Upper lobe of right lung (tissue), 1 donor: ENCODE measurements around the gene CYBA. TPM values are rescaled to one million over a fixed set of nuclear protein-coding genes. Genes with fewer than 3 reads are reported as not detected.

Experiments used
- ATAC-seq: fragments of 200-7000 bp; cut with Tn5 transposase; one replicate; pipeline ENCODE4 v1.9.1; 2020; ENCODE audit warnings: mild to moderate bottlenecking, moderate library complexity
- DNase-seq: peaks from one replicate; pipeline ENCODE4 v3.0.0-alpha.2; 2020
- H3K27ac ChIP-seq: fragments of 200-600 bp; one replicate; pipeline ENCODE4 v1.8.0; 2022
- H3K27me3 ChIP-seq: fragments of 200-600 bp; one replicate; pipeline ENCODE4 v1.8.0; 2022; ENCODE audit warnings: mild to moderate bottlenecking
- H3K36me3 ChIP-seq: fragments of 200-600 bp; one replicate; pipeline ENCODE4 v1.8.0; 2022
- H3K4me1 ChIP-seq: fragments of 200-600 bp; one replicate; pipeline ENCODE4 v1.8.0; 2022
- H3K4me3 ChIP-seq: fragments of 200-600 bp; one replicate; pipeline ENCODE4 v1.8.0; 2022; ENCODE audit warnings: mild to moderate bottlenecking
- H3K9me3 ChIP-seq: fragments of 200-600 bp; one replicate; pipeline ENCODE4 v1.8.0; 2022
- CTCF ChIP-seq: fragments of 200-600 bp; IDR thresholded peaks from one replicate; pipeline ENCODE4 v1.8.0; 2022; ENCODE audit warnings: antibody characterized with exemption
- intact Hi-C: fragments of 100-400 bp; cut with DNase I; formaldehyde crosslinking; loops from one replicate; pipeline ENCODE4 v1.11.0; 2022
- total RNA-seq: library from RNA; stranded (reverse); fragmentation: NEBNext Ultra II Directional; extraction: Animal tissue kit (Norgen Biotek cat#: 25700); gene quantifications from one replicate; pipeline ENCODE4 v1.2.1, GENCODE V29; 2021
- donor health status: DM: no; HTN: yes; CAD: no; lungs with severe emphysema.

CYBA gene
- total RNA-seq, 1 donor from 2014 or later = 257 TPM

DNA sequence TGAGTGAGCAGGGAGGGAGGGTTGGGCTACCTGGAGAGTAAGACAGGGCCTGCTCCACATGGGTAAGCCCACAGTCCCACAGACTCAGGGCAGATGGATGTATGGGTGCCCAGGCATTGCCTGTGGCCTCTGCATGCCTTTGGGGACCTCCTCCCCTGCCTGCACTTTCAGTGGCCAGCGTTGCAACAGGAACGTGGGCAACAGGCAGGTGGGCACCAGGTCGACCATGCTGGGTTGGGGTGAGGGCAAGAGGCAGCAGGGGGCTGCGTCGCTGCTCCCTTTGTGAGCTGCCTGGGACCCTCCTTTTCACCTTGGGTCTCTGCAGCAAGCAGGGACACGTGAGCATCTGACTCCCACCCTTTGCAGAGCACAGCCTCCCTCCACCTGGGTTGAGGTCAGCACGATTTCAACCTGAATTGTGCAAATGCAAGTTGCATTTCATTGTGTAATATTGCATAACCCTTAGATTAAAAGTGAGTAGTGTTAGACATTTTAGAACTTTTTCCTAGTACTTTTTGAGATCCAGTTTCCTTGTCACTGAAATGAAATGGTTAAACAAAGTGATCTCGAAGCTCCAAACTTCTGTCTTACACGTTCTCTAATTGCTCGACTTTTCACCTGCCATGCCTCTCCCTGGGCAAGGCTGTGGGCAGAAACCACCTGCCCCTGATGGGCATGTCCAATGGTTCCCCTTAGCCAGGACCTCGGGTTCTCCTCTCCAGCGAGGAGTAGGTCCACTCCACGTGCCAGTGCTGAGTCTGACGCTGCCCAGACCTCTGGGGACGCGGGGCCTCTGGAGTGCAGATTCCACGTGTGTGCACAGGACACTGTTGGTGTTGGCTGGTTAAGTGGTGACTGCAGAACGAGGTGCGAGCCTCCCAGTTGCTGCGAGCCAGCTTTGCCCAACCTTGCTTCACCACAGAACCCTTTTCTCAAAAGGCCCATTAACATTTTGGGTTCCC is 45.4 kb downstream of the CYBA start:
- DNase-seq (no peak), ATAC-seq (no peak)
- no peak overlapping the region for H3K27ac ChIP-seq
- TF ChIP-seq CTCF = no peak
- peaks cover 63% of the 10 kb centered on the region for H3K36me3 ChIP-seq
- H3K9me3 ChIP-seq = no peaks in the 10 kb centered on the region
- no peaks in the 10 kb centered on the region for H3K27me3 ChIP-seq
- peaks cover 7% of the 10 kb centered on the region for H3K4me1 ChIP-seq
- no peak overlapping the region for H3K4me3 ChIP-seq
- intact Hi-C loops = no loop called here

DNA sequence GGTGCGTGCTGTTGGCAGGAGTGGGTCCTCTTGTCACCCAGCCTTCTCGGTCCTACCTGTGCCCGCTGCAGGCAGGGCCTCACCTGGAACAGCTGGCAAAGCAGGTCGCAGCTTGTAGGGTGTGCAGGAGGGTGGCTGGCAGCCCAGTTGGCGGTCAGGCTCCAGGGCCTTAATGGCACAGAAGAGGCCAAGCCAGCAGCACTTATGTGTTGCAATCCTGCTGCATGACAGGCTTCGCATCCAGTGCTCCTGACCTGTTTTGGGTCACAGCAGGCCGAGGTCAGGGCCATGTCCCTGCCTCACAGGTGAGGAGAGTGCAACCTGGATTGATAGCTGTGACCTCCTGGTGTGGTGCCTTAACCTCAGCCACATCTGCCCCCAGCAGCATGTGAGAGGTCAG is 48.8 kb downstream of the CYBA start:
- intact Hi-C loops = no loop called here
- H3K27ac ChIP-seq = no peak overlapping the region

GRCh38 chr16:88601313-88602036 is 49.4 kb downstream of the CYBA start:
- H3K4me3 ChIP-seq = no peak overlapping the region
- intact Hi-C loops = no loop called here
- no peak overlapping the region for H3K27ac ChIP-seq
- TF ChIP-seq CTCF = no peak
- no peak for DNase-seq
- H3K9me3 ChIP-seq = no peaks in the 10 kb centered on the region
- H3K27me3 ChIP-seq = no peaks in the 10 kb centered on the region
- ATAC-seq = peak; percentile 14
- peaks cover 49% of the 10 kb centered on the region for H3K36me3 ChIP-seq
- peaks cover 21% of the 10 kb centered on the region for H3K4me1 ChIP-seq

More for the DNA sequence above, 48.8 kb downstream of the CYBA start:
- H3K9me3 ChIP-seq = no peaks in the 10 kb centered on the region
- no peak overlapping the region for H3K4me3 ChIP-seq
- no peaks in the 10 kb centered on the region for H3K27me3 ChIP-seq
- peak; percentile 57 for ATAC-seq
- no peak for TF ChIP-seq CTCF
- H3K4me1 ChIP-seq = peaks cover 21% of the 10 kb centered on the region
- H3K36me3 ChIP-seq = peaks cover 56% of the 10 kb centered on the region
- DNase-seq = peak; percentile 82

- no peaks in the 10 kb centered on the region for H3K9me3 ChIP-seq
- no peak for TF ChIP-seq CTCF
- H3K36me3 ChIP-seq = peaks cover 40% of the 10 kb centered on the region
- peaks cover 21% of the 10 kb centered on the region for H3K4me1 ChIP-seq
- DNase-seq = no peak
- intact Hi-C loops = no loop called here
- H3K27ac ChIP-seq = peak overlapping the region; percentile 73
- no peak for ATAC-seq
- no peaks in the 10 kb centered on the region for H3K27me3 ChIP-seq
- H3K4me3 ChIP-seq = no peak overlapping the region
Observed at GRCh38 chr16:88600539-88600896, 50.3 kb downstream of the CYBA start.

DNA sequence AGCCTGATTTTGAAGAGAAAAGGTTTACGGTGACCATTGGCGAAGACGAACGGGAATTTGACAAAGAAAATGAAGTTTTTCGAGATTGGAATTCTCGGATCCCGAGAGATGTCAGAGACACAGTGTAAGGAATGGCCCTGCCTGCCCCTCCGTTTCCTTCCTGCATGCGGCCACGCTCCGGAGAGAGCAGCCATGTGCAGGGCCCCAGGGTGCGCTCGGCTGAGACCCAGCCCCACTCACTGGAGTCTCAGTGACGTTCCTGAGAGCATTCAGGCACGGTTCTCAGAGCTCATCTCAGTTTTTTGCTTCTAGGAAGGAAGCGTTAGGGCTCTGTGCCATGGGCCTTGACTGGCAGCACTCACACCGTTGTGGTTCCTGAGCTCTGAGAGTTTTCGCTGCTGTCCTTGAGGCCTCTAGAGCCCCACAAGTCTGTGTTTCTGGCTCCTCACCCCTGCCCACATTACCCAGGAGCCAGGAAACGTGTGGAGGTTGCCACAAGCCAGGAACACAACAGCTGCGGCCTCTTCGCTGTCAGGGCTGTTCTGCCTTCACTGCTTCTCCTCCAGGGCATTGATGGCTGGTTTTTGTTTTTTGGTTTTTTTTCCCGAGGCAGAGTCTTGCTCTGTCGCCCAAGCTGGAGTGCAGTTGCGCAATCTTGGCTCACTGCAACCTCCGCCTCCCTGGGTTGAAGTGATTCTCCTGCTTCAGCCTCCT is 50.9 kb downstream of the CYBA start:
- intact Hi-C loops = no loop called here
- no peak for ATAC-seq
- TF ChIP-seq CTCF = no peak
- DNase-seq = peak; percentile 78
- Histone ChIP-seq H3K4me1 (peaks cover 21% of the 10 kb centered on the region), H3K27ac (peak overlapping the region; percentile 73), H3K27me3 (no peaks in the 10 kb centered on the region), H3K36me3 (peaks cover 38% of the 10 kb centered on the region), H3K9me3 (no peaks in the 10 kb centered on the region), H3K4me3 (no peak overlapping the region)
